HG03432 (cell line): ENCODE data around the gene RIPPLY2.
"Not testable (repeated sequence)": the region's sequence is repeated elsewhere in the genome, so short reads cannot be mapped to it uniquely, and the experiment has no call there.

ENCODE experiments used
- ATAC-seq: cut with Tn5 transposase; IDR thresholded peaks from one replicate; pipeline ENCODE4 v1.9.1; 2021; ENCODE audit warnings: mild to moderate bottlenecking, moderate library complexity; ENCODE audit not compliant: unreplicated experiment

The RIPPLY2 gene

DNA sequence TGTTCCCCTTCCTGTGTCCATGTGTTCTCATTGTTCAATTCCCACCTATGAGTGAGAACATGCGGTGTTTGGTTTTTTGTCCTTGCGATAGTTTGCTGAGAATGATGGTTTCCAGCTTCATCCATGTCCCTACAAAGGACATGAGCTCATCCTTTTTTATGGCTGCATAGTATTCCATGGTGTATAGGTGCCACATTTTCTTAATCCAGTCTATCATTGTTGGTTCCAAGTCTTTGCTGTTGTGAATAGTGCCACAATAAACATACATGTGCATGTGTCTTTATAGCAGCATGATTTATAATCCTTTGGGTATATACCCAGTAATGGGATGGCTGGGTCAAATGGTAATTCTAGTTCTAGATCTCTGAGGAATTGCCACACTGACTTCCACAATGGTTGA lies 43.9 kb downstream of the RIPPLY2 start:
- not testable (repeated sequence) for ATAC-seq

DNA sequence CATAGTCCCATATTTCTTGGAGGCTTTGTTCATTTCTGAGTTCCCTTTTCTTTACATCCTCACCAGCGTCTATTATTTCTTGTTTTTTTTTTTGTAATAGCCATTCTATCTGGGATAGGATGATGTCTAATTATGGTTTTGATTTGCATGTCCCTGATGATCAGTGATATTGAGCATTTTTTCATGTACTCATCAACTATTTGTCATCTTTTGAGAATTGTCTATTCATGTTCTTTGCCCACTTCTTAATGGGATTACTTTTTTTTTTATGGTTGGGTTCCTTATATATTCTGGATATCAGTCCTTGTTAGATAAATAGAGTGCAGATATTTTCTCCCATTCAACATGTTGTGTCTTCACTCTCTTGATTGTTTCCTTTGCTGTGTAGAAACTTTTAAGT lies 48.5 kb downstream of the RIPPLY2 start:
- ATAC-seq, result no peak

DNA sequence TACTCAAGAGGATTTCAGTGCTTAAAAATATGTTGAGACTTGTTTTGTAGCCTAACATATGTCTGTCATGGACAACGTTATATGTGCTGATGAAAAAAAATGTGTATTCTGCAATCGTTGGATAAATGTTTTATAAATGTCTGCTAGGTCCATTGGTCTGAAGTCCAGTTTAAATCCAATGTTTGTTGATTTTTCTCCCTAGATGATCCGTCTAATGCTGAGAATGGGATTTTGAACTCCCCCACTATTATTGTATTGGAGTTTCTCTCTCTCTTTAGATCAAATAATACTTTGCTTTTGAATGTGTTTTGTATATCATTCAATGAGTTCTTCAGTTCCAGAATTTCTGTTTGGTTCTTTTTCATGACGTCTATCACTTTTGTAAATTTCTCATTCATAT lies 51.2 kb downstream of the RIPPLY2 start:
- ATAC-seq, result no peak

DNA sequence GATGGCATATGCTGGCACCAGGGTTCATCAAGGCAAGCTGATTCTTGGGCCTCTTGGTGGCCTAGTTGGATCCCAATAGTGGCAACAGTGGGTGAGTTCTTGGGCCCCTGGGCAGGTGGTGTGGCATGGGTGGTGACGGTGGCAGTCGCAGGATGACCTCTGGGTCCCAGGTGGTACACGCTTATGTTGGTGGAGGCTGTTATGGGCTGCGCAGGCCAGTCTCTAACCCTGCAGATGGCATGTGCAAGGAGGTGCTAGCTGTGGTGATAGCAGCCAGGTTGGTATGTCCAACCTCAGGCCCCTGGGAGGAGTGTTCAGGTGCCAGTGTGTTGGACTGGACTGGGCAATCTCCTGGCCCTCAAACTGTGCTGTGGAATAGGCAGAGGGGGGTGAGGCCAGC lies 52.5 kb downstream of the RIPPLY2 start:
- no peak for ATAC-seq
